Ovary (tissue), 9 donors: ENCODE results near the gene PHACTR1. TPM values are rescaled to one million over a fixed set of nuclear protein-coding genes. Genes with fewer than 3 reads are reported as not detected.

ENCODE experiments used
- DNase-seq, 5 donors: peaks; one replicate each; pipeline ENCODE4 v3.0.0-alpha.2; 2019 to 2020
- H3K27ac ChIP-seq, 2 donors: fragments of 200-600 bp; one replicate each; pipeline versions ENCODE4 v1.5.1 to v1.8.0; 2019 to 2022
- H3K27me3 ChIP-seq: fragments of 200-600 bp; one replicate; pipeline ENCODE4 v1.8.0; 2022
- H3K36me3 ChIP-seq: fragments of 200-600 bp; sonication (generic); one replicate; pipeline ENCODE4 v1.5.1; 2019
- H3K4me1 ChIP-seq: one replicate; pipeline ENCODE4 v1.8.1; 2013; ENCODE audit warnings: mild to moderate bottlenecking, moderate library complexity; ENCODE audit not compliant: insufficient read depth
- H3K4me3 ChIP-seq: fragments of 200-600 bp; sonication (generic); one replicate; pipeline ENCODE4 v1.5.1; 2017
- H3K9me3 ChIP-seq, 2 donors: fragments of 200-600 bp in 1 of 2; sonication (generic) in 1 of 2; one replicate each; pipeline versions ENCODE4 v1.5.1 to v1.8.1; 2013 to 2019; ENCODE audit warnings: mild to moderate bottlenecking in 1 of 2, moderate library complexity in 1 of 2
- EP300 ChIP-seq: sonication (generic); formaldehyde crosslinking; IDR thresholded peaks from one replicate; pipeline ENCODE4 v1.6.1; 2017; ENCODE audit warnings: antibody characterized with exemption
- POLR2A ChIP-seq: fragments of 450-650 bp; IDR thresholded peaks from one replicate; pipeline ENCODE4 v1.6.1; 2017; ENCODE audit warnings: antibody characterized with exemption, mild to moderate bottlenecking, moderate library complexity
- WGBS, 3 donors: extraction: QIAGEN DNeasy Blood & Tissue Kit in 1 of 3; methylation state at CpG; one replicate each; pipeline versions ENCODE4 v1.1.5 to v1.1.7; 2013 to 2017; 5-methylcytosine and 5-hydroxymethylcytosine counted together
- intact Hi-C, 4 donors: fragments of 100-400 bp; cut with DNase I; formaldehyde crosslinking; loops; one replicate each; pipeline versions ENCODE4 v1.11.0 to v1.15.1; 2022 to 2023
- polyA plus RNA-seq, 2 donors: library from polyadenylated mRNA; stranded (reverse); fragments of 200-250 nt in 1 of 2; fragments of 350-450 nt in 1 of 2; fragmentation: Illumina TruSeq in 1 of 2; extraction: RNeasy Lipid Tissue Mini Kit (QIAGEN cat#74804) in 1 of 2; gene quantifications; one replicate each; pipeline ENCODE4 v1.2.3, GENCODE V29; 2013 to 2014
- total RNA-seq, 7 donors: library from RNA; depleted of rRNA in 2 of 7; stranded (reverse); fragments of >200 nt in 2 of 7; fragmentation: NEBNext Ultra II Directional in 3 of 7; extraction: Animal tissue kit (Norgen Biotek cat#: 25700) in 3 of 7; gene quantifications; one replicate each; pipeline versions ENCODE4 v1.1.0 to v1.2.4, GENCODE V29; 2016 to 2023
- TF ChIP-seq, protein P1 (sequence below), 3 donors: fragments of 450-650 bp in 2 of 3; fragments of 200-600 bp in 1 of 3; IDR thresholded peaks; one replicate each; pipeline versions ENCODE4 v1.5.1 to v1.8.0; 2016 to 2022; ENCODE audit warnings: antibody characterized with exemption in 3 of 3, mild to moderate bottlenecking in 1 of 3
- donor health status: DM: no; HTN: no; CAD: no; lungs with moderate emphysema.
- donor health status: DM: no; HTN: no; CAD: no.
- donor health status: Bipolar disorder and iron deficiency.
- donor health status: DM: yes; HTN: yes; CAD: no.
- donor health status: DM: no; HTN: no; CAD: no.
- donor health status: DM: yes; HTN: yes; CAD: no.

Gene PHACTR1
- total and polyA plus RNA-seq, 9 donors: 0.48 to 10.9 (median 3.7) TPM

DNA sequence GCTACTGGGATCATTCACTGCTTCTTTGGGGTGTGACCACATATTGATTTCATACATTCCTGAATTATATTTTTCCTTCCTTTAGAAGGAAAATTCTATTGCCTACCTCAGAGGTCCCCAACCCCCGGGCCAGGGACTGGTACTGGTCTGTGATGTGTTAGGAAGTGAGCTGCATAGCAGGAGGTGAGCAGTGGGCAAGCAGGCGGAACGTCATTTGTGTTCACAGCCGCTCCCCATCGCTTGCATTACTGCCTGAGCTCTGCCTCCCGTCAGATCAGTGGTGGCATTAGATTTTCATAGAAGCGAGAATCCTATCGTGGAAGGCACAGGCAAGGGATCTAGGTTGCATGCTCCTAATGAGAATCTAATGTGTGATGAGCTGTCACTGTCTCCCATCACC lies 107.3 kb downstream of the PHACTR1 start:
- WGBS, 3 donors: 88 to 92% (median 89%) methylated on average over 8 of the region's 8 CpGs
- DNase-seq: no peak
- intact Hi-C loops: no loop called here
- H3K4me1 ChIP-seq: no peaks in the 10 kb centered on the region
- no peak overlapping the region for H3K4me3 ChIP-seq
- no peaks in the 10 kb centered on the region for H3K9me3 ChIP-seq
- TF ChIP-seq EP300: no peak
- no peak for TF ChIP-seq POLR2A
- TF ChIP-seq, protein P1, sequence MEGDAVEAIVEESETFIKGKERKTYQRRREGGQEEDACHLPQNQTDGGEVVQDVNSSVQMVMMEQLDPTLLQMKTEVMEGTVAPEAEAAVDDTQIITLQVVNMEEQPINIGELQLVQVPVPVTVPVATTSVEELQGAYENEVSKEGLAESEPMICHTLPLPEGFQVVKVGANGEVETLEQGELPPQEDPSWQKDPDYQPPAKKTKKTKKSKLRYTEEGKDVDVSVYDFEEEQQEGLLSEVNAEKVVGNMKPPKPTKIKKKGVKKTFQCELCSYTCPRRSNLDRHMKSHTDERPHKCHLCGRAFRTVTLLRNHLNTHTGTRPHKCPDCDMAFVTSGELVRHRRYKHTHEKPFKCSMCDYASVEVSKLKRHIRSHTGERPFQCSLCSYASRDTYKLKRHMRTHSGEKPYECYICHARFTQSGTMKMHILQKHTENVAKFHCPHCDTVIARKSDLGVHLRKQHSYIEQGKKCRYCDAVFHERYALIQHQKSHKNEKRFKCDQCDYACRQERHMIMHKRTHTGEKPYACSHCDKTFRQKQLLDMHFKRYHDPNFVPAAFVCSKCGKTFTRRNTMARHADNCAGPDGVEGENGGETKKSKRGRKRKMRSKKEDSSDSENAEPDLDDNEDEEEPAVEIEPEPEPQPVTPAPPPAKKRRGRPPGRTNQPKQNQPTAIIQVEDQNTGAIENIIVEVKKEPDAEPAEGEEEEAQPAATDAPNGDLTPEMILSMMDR (IDR thresholded peaks at IDR 0.05): no peak
- no peaks in the 10 kb centered on the region for H3K36me3 ChIP-seq
- no peak overlapping the region for H3K27ac ChIP-seq
- H3K27me3 ChIP-seq: no peaks in the 10 kb centered on the region

DNA sequence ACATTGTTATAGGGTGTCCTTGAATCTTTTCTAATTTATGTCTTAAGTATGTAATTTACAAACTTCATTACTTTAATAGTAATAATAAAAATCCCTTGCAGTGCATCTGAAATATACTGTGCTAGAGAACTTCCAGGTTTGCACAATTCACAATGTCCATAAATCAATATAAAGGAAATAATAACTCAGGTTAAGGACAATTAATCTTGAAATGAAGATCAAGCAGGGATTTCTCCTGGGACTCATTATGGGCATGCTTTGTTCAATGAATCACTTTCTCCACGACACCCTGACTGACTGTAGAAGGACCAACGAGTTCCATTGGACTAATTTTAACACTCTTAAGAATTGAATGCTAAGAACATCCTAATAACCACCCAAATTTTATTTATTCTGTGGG lies 110.0 kb downstream of the PHACTR1 start:
- TF ChIP-seq, protein P1 (IDR thresholded peaks at IDR 0.05): no peak
- TF ChIP-seq EP300 (no peak), POLR2A (no peak)
- H3K27me3 ChIP-seq: no peaks in the 10 kb centered on the region
- WGBS, 3 donors: 46 to 60% (median 56%) methylated on average over 2 of the region's 2 CpGs
- H3K4me1 ChIP-seq: no peaks in the 10 kb centered on the region
- H3K4me3 ChIP-seq: no peak overlapping the region
- DNase-seq: no peak
- no peaks in the 10 kb centered on the region for H3K36me3 ChIP-seq
- H3K9me3 ChIP-seq: no peaks in the 10 kb centered on the region
- intact Hi-C loops: no loop called here
- H3K27ac ChIP-seq: no peak overlapping the region

DNA sequence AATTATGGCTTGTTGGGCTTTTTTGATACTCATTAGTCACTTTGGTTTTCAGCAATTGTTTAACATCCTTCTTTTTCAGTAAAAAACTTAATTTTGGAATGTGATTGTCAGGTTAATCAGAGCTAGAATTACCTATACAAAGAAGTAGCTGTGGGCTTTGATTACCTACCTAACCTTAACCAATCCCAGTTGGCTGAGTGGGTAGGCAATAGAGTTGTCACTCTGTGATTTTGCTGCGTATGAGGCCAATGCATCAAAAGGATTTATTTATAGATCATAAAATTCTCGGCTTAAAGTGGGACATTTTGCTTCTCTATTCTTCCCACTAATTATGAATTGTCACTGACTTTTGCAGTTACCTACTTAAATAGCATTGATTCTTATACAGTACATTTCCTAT lies 111.4 kb downstream of the PHACTR1 start:
- TF ChIP-seq, protein P1 (IDR thresholded peaks at IDR 0.05): no peak
- TF ChIP-seq POLR2A (no peak), EP300 (no peak)
- Histone ChIP-seq H3K27me3 (no peaks in the 10 kb centered on the region), H3K9me3 (no peaks in the 10 kb centered on the region), H3K36me3 (no peaks in the 10 kb centered on the region), H3K4me1 (no peaks in the 10 kb centered on the region), H3K4me3 (no peak overlapping the region), H3K27ac (no peak overlapping the region)
- DNase-seq: no peak
- intact Hi-C loops: no loop called here
- WGBS, 3 donors: 75 to 79% (median 77%) methylated on average over 2 of the region's 2 CpGs

DNA sequence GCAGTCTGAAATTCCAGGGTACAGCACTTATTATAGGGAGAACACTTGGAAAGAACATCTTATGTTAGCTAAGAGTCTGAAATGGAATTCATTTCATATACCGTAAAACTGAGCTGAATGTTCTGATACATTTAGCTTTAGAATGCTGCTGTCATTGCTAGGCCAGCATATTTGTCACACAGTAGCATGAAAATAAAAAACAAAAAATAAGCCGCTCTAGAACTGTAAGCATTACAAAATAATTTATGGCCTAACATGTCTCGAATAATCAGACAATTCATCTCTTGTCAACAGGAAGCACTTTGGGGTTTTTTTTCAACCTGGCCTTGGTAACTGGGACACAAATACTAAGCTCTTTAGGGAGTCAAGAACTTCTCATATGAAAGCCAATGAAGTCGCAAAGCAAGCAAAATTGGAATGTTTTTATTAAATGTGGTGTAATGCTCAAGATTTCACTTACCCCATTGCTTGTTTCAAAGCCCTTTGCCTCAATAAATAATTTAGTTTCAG lies 115.7 kb downstream of the PHACTR1 start:
- TF ChIP-seq POLR2A (no peak), EP300 (no peak)
- TF ChIP-seq, protein P1 (IDR thresholded peaks at IDR 0.05): no peak
- H3K27ac ChIP-seq: no peak overlapping the region
- H3K4me3 ChIP-seq: no peak overlapping the region
- no peak for DNase-seq
- H3K4me1 ChIP-seq: no peaks in the 10 kb centered on the region
- no peaks in the 10 kb centered on the region for H3K27me3 ChIP-seq
- no peaks in the 10 kb centered on the region for H3K36me3 ChIP-seq
- intact Hi-C loops: no loop called here
- H3K9me3 ChIP-seq: no peaks in the 10 kb centered on the region
- WGBS, 3 donors: 79 to 82% (median 79%) methylated on average over 4 of the region's 4 CpGs
